Keratinocyte (primary cell): Measurements from ENCODE around the gene WDR70. TPM values are rescaled to one million over a fixed set of nuclear protein-coding genes. Genes with fewer than 3 reads are reported as not detected.

ENCODE experiments used
- DNase-seq: peaks from one replicate; pipeline ENCODE4 v3.0.0-alpha.2; 2011; ENCODE audit warnings: low read depth, missing footprints, low spot score
- FAIRE-seq: peaks from 2 replicates; lab custom pipeline; 2011; peaks lifted over from hg19 to GRCh38; lab: Jason Lieb, UNC
- H2AFZ ChIP-seq: 2 replicates; pipeline ENCODE4 v1.6.0; 2012; ENCODE audit warnings: low read length, control low read depth, inconsistent platforms; ENCODE audit not compliant: control insufficient read depth
- H3K27ac ChIP-seq: 2 replicates; pipeline ENCODE4 v1.5.1; 2011; ENCODE audit warnings: low read length; ENCODE audit not compliant: control insufficient read depth, insufficient read depth
- H3K27me3 ChIP-seq: 3 replicates; pipeline ENCODE4 v1.6.0; 2011; ENCODE audit warnings: low read length; ENCODE audit not compliant: control insufficient read depth, insufficient read depth; ENCODE audit errors: extremely low read depth
- H3K36me3 ChIP-seq, 2 experiments: 2 replicates in 1 of 2; 3 replicates in 1 of 2; pipeline ENCODE4 v1.5.1; 2011; ENCODE audit warnings: low read length in 2 of 2, mild to moderate bottlenecking in 1 of 2; ENCODE audit not compliant: control insufficient read depth in 2 of 2, insufficient read depth in 2 of 2; ENCODE audit errors: extremely low read depth in 1 of 2
- H3K4me1 ChIP-seq: 3 replicates; pipeline ENCODE4 v1.5.1; 2011; ENCODE audit warnings: low read length; ENCODE audit not compliant: control insufficient read depth, insufficient read depth; ENCODE audit errors: extremely low read depth
- H3K4me2 ChIP-seq: 3 replicates; pipeline ENCODE4 v1.6.0; 2011; ENCODE audit warnings: low read depth, low read length; ENCODE audit not compliant: control insufficient read depth, insufficient read depth; ENCODE audit errors: extremely low read depth
- H3K4me3 ChIP-seq, 3 experiments: fragments of 200-600 bp in 1 of 3; sonication (generic) in 1 of 3; 2 replicates in 2 of 3; 3 replicates in 1 of 3; pipeline ENCODE4 v1.5.1; 2011 to 2016; ENCODE audit warnings: low read length in 3 of 3, mild to moderate bottlenecking in 3 of 3, control low read depth in 2 of 3, inconsistent platforms in 1 of 3, low read depth in 1 of 3, mixed read lengths in 1 of 3, mixed run types in 1 of 3, moderate library complexity in 1 of 3; ENCODE audit not compliant: control insufficient read depth in 2 of 3, insufficient read depth in 2 of 3; ENCODE audit errors: extremely low read depth in 1 of 3
- H3K79me2 ChIP-seq: 2 replicates; pipeline ENCODE4 v1.6.0; 2012; ENCODE audit warnings: low read length; ENCODE audit not compliant: control insufficient read depth, insufficient read depth
- H3K9ac ChIP-seq: 3 replicates; pipeline ENCODE4 v1.6.0; 2011; ENCODE audit warnings: low read length; ENCODE audit not compliant: control insufficient read depth, insufficient read depth; ENCODE audit errors: extremely low read depth
- H3K9me1 ChIP-seq: 3 replicates; pipeline ENCODE4 v1.6.0; 2011; ENCODE audit warnings: low read length; ENCODE audit not compliant: control insufficient read depth, insufficient read depth; ENCODE audit errors: extremely low read depth
- H3K9me3 ChIP-seq: 2 replicates; pipeline ENCODE4 v1.5.1; 2012; ENCODE audit warnings: low read depth, low read length; ENCODE audit not compliant: control insufficient read depth
- H4K20me1 ChIP-seq: 3 replicates; pipeline ENCODE4 v1.6.0; 2011; ENCODE audit warnings: low read length; ENCODE audit not compliant: control insufficient read depth, insufficient read depth; ENCODE audit errors: extremely low read depth
- CTCF ChIP-seq, 3 experiments: IDR thresholded peaks in 1 of 3; conservative IDR thresholded peaks in 1 of 3; optimal IDR thresholded peaks in 1 of 3; 2 replicates in 2 of 3; 3 replicates in 1 of 3; pipeline versions ENCODE3 to v1.5.1; 2011; ENCODE audit warnings: low read length in 3 of 3, mild to moderate bottlenecking in 3 of 3, moderate library complexity in 2 of 3, control low read depth in 1 of 3, inconsistent platforms in 1 of 3; ENCODE audit not compliant: insufficient read depth in 2 of 3; ENCODE audit errors: extremely low read depth in 1 of 3
- EZH2 ChIP-seq: IDR thresholded peaks from one replicate; pipeline ENCODE4 v1.6.1; 2012; ENCODE audit warnings: inconsistent platforms, mild to moderate bottlenecking, low read length, moderate library complexity
- dilution Hi-C: fragments of 300-500 bp; cut with MboI; formaldehyde crosslinking; loops from one replicate; pipeline ENCODE4 v1.7.0; 2020; ENCODE audit warnings: low sequenced_read_pairs; ENCODE audit not compliant: extremely low pct_ligation_motif_present
- polyA plus RNA-seq, 5 experiments: library from polyadenylated mRNA; depleted of rRNA in 3 of 5; stranded (reverse) in 3 of 5; stranded (forward) in 1 of 5; unstranded in 1 of 5; fragments of >200 nt; gene quantifications; 1 replicate in 1 of 5; 2 replicates in 3 of 5; 3 replicates in 1 of 5; pipeline versions ENCODE4 v1.2.1 to v1.2.3, GENCODE V29; 2011 to 2012; ENCODE audit warnings: missing spikeins in 2 of 5, low read depth in 1 of 5, low replicate concordance in 1 of 5

Gene WDR70
- polyA plus RNA-seq, 1 donor (not counting 4 experiments of a cell fraction or from before 2014, with no cell fraction given): 25.1 TPM

GRCh38 chr5:37712750-37713149, 333.6 kb downstream of the WDR70 start:
- FAIRE-seq: no peak

GRCh38 chr5:37714756-37715155, 335.6 kb downstream of the WDR70 start:
- TF ChIP-seq CTCF (optimal IDR thresholded peaks at IDR 0.05 in 1 of 3, IDR thresholded peaks at IDR 0.05 in 1 of 3, conservative IDR thresholded peaks at IDR 0.05 in 1 of 3; ENCODE audit: extremely low read depth in 1 of 3, insufficient read depth in 2 of 3, low read length in 3 of 3) (no peak), EZH2 (no peak)

More at GRCh38 chr5:37712750-37713149, 333.6 kb downstream of the WDR70 start:
- H3K9ac ChIP-seq: no peak overlapping the region
- H3K9me3 ChIP-seq: no peaks in the 10 kb centered on the region
- DNase-seq: no peak
- H3K27ac ChIP-seq: no peak overlapping the region
- H3K4me3 ChIP-seq: no peak overlapping the region
- TF ChIP-seq EZH2: no peak
- TF ChIP-seq CTCF (optimal IDR thresholded peaks at IDR 0.05 in 1 of 3, IDR thresholded peaks at IDR 0.05 in 1 of 3, conservative IDR thresholded peaks at IDR 0.05 in 1 of 3; ENCODE audit: extremely low read depth in 1 of 3, insufficient read depth in 2 of 3, low read length in 3 of 3): no peak
- no peak overlapping the region for H3K4me2 ChIP-seq
- H3K27me3 ChIP-seq: no peaks in the 10 kb centered on the region
- H3K9me1 ChIP-seq: no peaks in the 10 kb centered on the region
- dilution Hi-C loops: no loop called here
- no peaks in the 10 kb centered on the region for H3K4me1 ChIP-seq
- H4K20me1 ChIP-seq: no peaks in the 10 kb centered on the region
- H3K36me3 ChIP-seq: no peaks in the 10 kb centered on the region
- H3K79me2 ChIP-seq: no peaks in the 10 kb centered on the region
- H2AFZ ChIP-seq: no peak overlapping the region

More at GRCh38 chr5:37714756-37715155, 335.6 kb downstream of the WDR70 start:
- H3K4me2 ChIP-seq: no peak overlapping the region
- no peaks in the 10 kb centered on the region for H3K4me1 ChIP-seq
- H3K79me2 ChIP-seq: no peaks in the 10 kb centered on the region
- H3K36me3 ChIP-seq: no peaks in the 10 kb centered on the region
- H3K4me3 ChIP-seq: no peak overlapping the region
- FAIRE-seq (no peak), DNase-seq (no peak)
- H3K9me3 ChIP-seq: no peaks in the 10 kb centered on the region
- H4K20me1 ChIP-seq: no peaks in the 10 kb centered on the region
- no peaks in the 10 kb centered on the region for H3K27me3 ChIP-seq
- no peak overlapping the region for H3K27ac ChIP-seq
- dilution Hi-C loops: no loop called here
- H2AFZ ChIP-seq: no peak overlapping the region
- no peaks in the 10 kb centered on the region for H3K9me1 ChIP-seq
- no peak overlapping the region for H3K9ac ChIP-seq
